ENCODE data around the gene DUS2. TPM values are rescaled to one million over a fixed set of nuclear protein-coding genes. Genes with fewer than 3 reads are reported as not detected.

DUS2 gene
- total and polyA plus RNA-seq, 2 of the 8 experiments (the other 6 are each of a cell fraction or from before 2014, with no cell fraction given) = 17.2 to 27.0 TPM

GRCh38 chr16:67988675-67989074 lies 34.4 kb upstream of the DUS2 start:
- H3K79me2 ChIP-seq (ENCODE audit: control insufficient read depth in 1 of 2, insufficient read depth in 2 of 2, low read length in 2 of 2) = no peaks in the 10 kb centered on the region
- no peak overlapping the region for H2BK120ac ChIP-seq (replicated peaks; ENCODE audit: low read depth, low read length)
- no peak overlapping the region for H2AFZ ChIP-seq (ENCODE audit: low read length)
- no peak overlapping the region for H3K27ac ChIP-seq (ENCODE audit: low read depth, low read length)
- H3K23ac ChIP-seq (ENCODE audit: insufficient read length) = no peak overlapping the region
- no peak overlapping the region for H3K14ac ChIP-seq (ENCODE audit: insufficient read length)
- H3K4me1 ChIP-seq (replicated peaks in 1 of 4; ENCODE audit: control insufficient read depth in 3 of 4, insufficient read depth in 4 of 4, low read length in 3 of 4) = no peaks in the 10 kb centered on the region; a peak in 3 of 7 replicates
- peaks cover 0 to 12% (median 8%) of the 10 kb centered on the region in 4 experiments; a peak in 5 of 7 replicates for H3K27me3 ChIP-seq (replicated peaks in 1 of 4; ENCODE audit: control insufficient read depth in 3 of 4, extremely low read depth in 1 of 4, insufficient read depth in 3 of 4, low read length in 3 of 4)
- ChIA-PET POLR2A (ENCODE audit: partially characterized antibody) (no interaction called here), CTCF (ENCODE audit: partially characterized antibody) (interaction anchor here (1.0 to 4.1 kb wide), 3 partner anchors 8 to 53 kb away, joined by 3 to 23 read pairs (median 9); no protein-coding TSS in a partner anchor)
- TF ChIP-seq BCL11A (IDR thresholded peaks at IDR 0.05; ENCODE audit: low read depth in 2 of 2, low read length in 2 of 2) (no peak), SP2 (IDR thresholded peaks at IDR 0.05; ENCODE audit: low read length) (no peak), RFX5 (IDR thresholded peaks at IDR 0.05; ENCODE audit: borderline replicate concordance, low read depth, low read length) (no peak), TBP (IDR thresholded peaks at IDR 0.05; ENCODE audit: low read depth, low read length) (no peak)
- H3K4me3 ChIP-seq (ENCODE audit: extremely low read depth in 1 of 4, insufficient read depth in 2 of 4, low read depth in 3 of 4, low read length in 4 of 4) = no peak overlapping the region
- H3K9me3 ChIP-seq (ENCODE audit: insufficient read depth in 2 of 2, low read depth in 1 of 2, low read length in 1 of 2) = no peaks in the 10 kb centered on the region
- H3K4ac ChIP-seq (replicated peaks; ENCODE audit: insufficient read length, low read depth, low read length) = no peak overlapping the region
- H3K9ac ChIP-seq (replicated peaks in 1 of 4; ENCODE audit: extremely low read depth in 1 of 4, low read depth in 3 of 4, low read length in 3 of 4) = no peak overlapping the region
- H4K5ac ChIP-seq (ENCODE audit: insufficient read length, low read depth, low read length) = no peak overlapping the region
- no peaks in the 10 kb centered on the region; the same call in 1 of the 2 replicates for H3K23me2 ChIP-seq (ENCODE audit: low read depth, low read length)
- no peak overlapping the region for H2AK5ac ChIP-seq (ENCODE audit: low read depth, low read length)
- H3K4me2 ChIP-seq (ENCODE audit: insufficient read depth in 1 of 2, low read depth in 2 of 2, low read length in 2 of 2) = no peak overlapping the region
- no peak overlapping the region for H2BK5ac ChIP-seq (ENCODE audit: low read depth, low read length)
- no peak overlapping the region for H2BK20ac ChIP-seq (ENCODE audit: low read length)
- WGBS, 2 experiments (ENCODE audit: extremely low coverage in 1 of 2, insufficient coverage in 1 of 2, insufficient read length in 1 of 2, insufficient replicate concordance in 2 of 2, low coverage in 1 of 2, low lambda C conversion rate in 2 of 2, missing lambda C conversion rate in 1 of 2) = 81% methylated on average over 3 of the region's 3 CpGs; no CpG with 5 or more reads in 1 of the 2 experiments
- H3K79me1 ChIP-seq (ENCODE audit: low read depth, low read length) = no peaks in the 10 kb centered on the region; the same call in 1 of the 2 replicates
- H3K56ac ChIP-seq (replicated peaks; ENCODE audit: insufficient read length, low read depth, low read length) = no peak overlapping the region
- no peak overlapping the region for H4K91ac ChIP-seq (replicated peaks; ENCODE audit: insufficient read length, low read length)
- DNase-seq (ENCODE audit: low read depth in 1 of 2, low spot score in 2 of 2) = no peak
- no peaks in the 10 kb centered on the region for H4K20me1 ChIP-seq (replicated peaks in 1 of 2; ENCODE audit: control insufficient read depth in 1 of 2, insufficient read depth in 2 of 2, low read length in 2 of 2)
- no peak for FAIRE-seq
- H4K8ac ChIP-seq (ENCODE audit: extremely low read depth, insufficient read depth, low read length) = peak overlapping the region; percentile 77; the same call in 1 of the 2 replicates
- H3K36me3 ChIP-seq (ENCODE audit: control insufficient read depth in 2 of 4, insufficient read depth in 4 of 4, low read length in 3 of 4) = no peaks in the 10 kb centered on the region
- H2BK15ac ChIP-seq (ENCODE audit: low read length) = no peak overlapping the region
- H2BK12ac ChIP-seq (ENCODE audit: low read depth, low read length) = no peak overlapping the region
- no peak overlapping the region for H3K18ac ChIP-seq (ENCODE audit: extremely low read depth, low read length)

All from H1 (cell line).